AG10803 (cell line): Measurements from ENCODE around the gene C6.
"Not testable (repeated sequence)": the region's sequence is repeated elsewhere in the genome, so short reads cannot be mapped to it uniquely, and the experiment has no call there.

ENCODE experiments used
- DNase-seq: peaks from one replicate; pipeline ENCODE4 v3.0.0; 2010; ENCODE audit warnings: low read depth
- H3K4me3 ChIP-seq: 2 replicates; pipeline ENCODE4 v1.5.1; 2011; ENCODE audit warnings: mild to moderate bottlenecking, low read length, control low read depth
- TF ChIP-seq, protein P1 (sequence below): conservative IDR thresholded peaks from 2 replicates; pipeline ENCODE4 v1.5.1; 2011; ENCODE audit warnings: mild to moderate bottlenecking, low read length, control low read depth, inconsistent platforms

C6 gene

GRCh38 chr5:41243558-41243957 lies 30.2 kb upstream of the C6 start:
- DNase-seq: no peak
- TF ChIP-seq, protein P1, sequence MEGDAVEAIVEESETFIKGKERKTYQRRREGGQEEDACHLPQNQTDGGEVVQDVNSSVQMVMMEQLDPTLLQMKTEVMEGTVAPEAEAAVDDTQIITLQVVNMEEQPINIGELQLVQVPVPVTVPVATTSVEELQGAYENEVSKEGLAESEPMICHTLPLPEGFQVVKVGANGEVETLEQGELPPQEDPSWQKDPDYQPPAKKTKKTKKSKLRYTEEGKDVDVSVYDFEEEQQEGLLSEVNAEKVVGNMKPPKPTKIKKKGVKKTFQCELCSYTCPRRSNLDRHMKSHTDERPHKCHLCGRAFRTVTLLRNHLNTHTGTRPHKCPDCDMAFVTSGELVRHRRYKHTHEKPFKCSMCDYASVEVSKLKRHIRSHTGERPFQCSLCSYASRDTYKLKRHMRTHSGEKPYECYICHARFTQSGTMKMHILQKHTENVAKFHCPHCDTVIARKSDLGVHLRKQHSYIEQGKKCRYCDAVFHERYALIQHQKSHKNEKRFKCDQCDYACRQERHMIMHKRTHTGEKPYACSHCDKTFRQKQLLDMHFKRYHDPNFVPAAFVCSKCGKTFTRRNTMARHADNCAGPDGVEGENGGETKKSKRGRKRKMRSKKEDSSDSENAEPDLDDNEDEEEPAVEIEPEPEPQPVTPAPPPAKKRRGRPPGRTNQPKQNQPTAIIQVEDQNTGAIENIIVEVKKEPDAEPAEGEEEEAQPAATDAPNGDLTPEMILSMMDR: no peak
- H3K4me3 ChIP-seq: no peak overlapping the region

DNA sequence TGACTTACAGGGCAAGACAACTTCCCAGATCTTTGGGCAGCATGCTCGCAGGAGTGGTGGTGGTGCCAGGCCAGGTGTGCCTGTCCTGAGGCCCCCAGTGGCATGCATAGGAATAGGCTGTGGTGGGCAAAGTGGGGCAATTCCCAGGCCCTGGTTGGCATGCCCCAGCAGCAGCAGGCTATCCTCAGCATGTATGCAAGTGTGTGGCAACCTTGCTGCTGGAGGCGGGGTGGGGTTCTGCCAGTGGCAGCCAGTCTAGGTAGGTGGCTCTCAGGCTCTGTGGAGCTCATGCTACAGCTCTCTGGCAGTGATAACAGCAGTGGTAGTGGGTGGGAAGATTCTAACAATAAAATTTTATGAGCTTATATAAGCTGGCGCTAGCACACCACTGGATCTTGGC lies 27.7 kb upstream of the C6 start:
- H3K4me3 ChIP-seq: no peak overlapping the region
- TF ChIP-seq, protein P1: no peak
- DNase-seq: no peak

DNA sequence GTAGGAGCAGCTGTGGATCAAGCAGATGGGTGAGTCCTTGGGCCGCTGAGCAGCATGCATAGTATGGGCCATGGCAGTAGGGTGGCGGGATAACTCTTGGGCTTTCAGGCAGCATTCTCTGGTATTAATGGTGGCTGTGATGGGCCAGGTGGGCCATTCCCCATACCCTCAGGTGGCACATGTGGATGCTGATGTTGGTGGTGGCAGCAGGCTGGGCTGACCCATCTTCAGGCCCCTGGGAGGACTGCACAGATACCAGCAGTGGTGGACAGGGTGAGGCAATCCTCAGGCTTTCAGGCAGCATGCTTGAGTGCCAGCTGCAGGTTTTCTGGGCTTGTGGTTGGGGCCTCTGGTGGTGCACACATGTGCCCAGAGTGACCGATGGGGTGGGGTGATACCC lies 27.1 kb upstream of the C6 start:
- TF ChIP-seq, protein P1: no peak
- no peak overlapping the region for H3K4me3 ChIP-seq
- no peak for DNase-seq

- no peak overlapping the region for H3K4me3 ChIP-seq
- DNase-seq: no peak
- TF ChIP-seq, protein P1: no peak
Observed at GRCh38 chr5:41234475-41234874, 21.1 kb upstream of the C6 start.

- TF ChIP-seq, protein P1: no peak
- H3K4me3 ChIP-seq: no peak overlapping the region
- DNase-seq: no peak
Observed at GRCh38 chr5:41232797-41233196, 19.5 kb upstream of the C6 start.

DNA sequence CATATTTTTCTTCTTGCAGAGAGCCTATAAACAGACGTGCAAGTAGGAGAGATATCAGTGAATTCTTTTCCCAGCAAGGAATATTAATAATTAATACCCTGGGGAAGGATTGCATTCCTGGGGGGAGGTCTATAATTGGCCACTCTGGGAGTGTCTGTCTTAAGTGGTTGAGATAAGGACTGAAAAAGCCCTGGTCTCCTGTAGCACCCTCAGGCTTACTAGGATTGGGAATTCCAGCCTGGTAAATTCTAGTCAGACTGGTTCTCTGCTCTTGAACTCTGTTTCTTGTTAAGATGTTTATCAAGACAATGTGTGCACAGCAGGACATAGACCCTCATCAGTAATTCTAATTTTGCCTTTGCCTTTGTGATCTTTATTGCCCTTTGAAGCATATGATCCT lies 16.9 kb upstream of the C6 start:
- not testable (repeated sequence) for DNase-seq, H3K4me3 ChIP-seq

GRCh38 chr5:41223962-41224361 lies 10.6 kb upstream of the C6 start:
- DNase-seq: no peak
- TF ChIP-seq, protein P1: no peak
- H3K4me3 ChIP-seq: no peak overlapping the region

DNA sequence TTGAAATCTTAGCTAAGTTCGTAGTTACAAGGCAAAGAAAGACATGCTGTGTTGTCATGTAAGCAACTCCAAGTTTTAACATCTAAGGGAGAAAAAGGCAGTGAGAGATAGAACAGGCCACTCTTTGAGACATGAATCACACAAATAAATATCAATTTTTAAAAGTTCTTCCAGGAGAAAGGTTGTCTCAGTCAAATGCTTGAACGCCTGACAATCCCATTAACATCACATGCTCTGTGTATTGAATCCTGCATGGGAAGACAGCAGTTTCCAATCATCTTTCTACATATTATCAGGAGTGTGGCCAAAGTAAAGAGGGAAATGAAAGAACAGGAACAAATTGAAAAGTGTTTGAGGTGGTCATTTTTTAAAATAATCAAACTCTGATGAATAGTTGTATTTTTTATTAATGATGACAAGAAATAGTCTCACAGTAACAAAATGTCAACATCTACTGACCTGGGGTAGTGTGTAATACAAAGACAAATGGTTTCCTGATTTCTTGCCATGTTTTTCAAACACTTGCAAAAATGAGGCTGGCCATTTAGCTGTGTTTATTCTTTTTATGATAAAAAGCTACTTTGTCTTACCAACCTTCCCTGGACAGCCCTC lies 6.4 kb upstream of the C6 start:
- DNase-seq: no peak
- TF ChIP-seq, protein P1: no peak
- no peak overlapping the region for H3K4me3 ChIP-seq
